GDM1 (cell line): ENCODE results near the gene PRKAA2.

Experiments used
- DNase-seq: peaks from one replicate; lab custom pipeline; 2025; lab: John Stamatoyannopoulos, UW

PRKAA2 gene

GRCh38 chr1:56654126-56654923, 9.2 kb downstream of the PRKAA2 start:
- no peak for DNase-seq

GRCh38 chr1:56655991-56656613, 11.0 kb downstream of the PRKAA2 start:
- no peak for DNase-seq

GRCh38 chr1:56658254-56658653, 13.1 kb downstream of the PRKAA2 start:
- no peak for DNase-seq

GRCh38 chr1:56660293-56660692, 15.2 kb downstream of the PRKAA2 start:
- no peak for DNase-seq

- no peak for DNase-seq
Observed at GRCh38 chr1:56663846-56664245, 18.7 kb downstream of the PRKAA2 start.

GRCh38 chr1:56665384-56665783, 20.3 kb downstream of the PRKAA2 start:
- DNase-seq: no peak

- DNase-seq: no peak
Observed at GRCh38 chr1:56666112-56666608, 21.0 kb downstream of the PRKAA2 start.

GRCh38 chr1:56670350-56670749, 25.2 kb downstream of the PRKAA2 start:
- DNase-seq: no peak

GRCh38 chr1:56671085-56671484, 26.0 kb downstream of the PRKAA2 start:
- no peak for DNase-seq

- no peak for DNase-seq
Observed at GRCh38 chr1:56671542-56671941, 26.4 kb downstream of the PRKAA2 start.

- no peak for DNase-seq
Observed at GRCh38 chr1:56672579-56672978, 27.5 kb downstream of the PRKAA2 start.

- no peak for DNase-seq
Observed at GRCh38 chr1:56675763-56676162, 30.6 kb downstream of the PRKAA2 start.

- DNase-seq: no peak
Observed at GRCh38 chr1:56676571-56677035, 31.5 kb downstream of the PRKAA2 start.

- no peak for DNase-seq
Observed at GRCh38 chr1:56683569-56683968, 38.5 kb downstream of the PRKAA2 start.

- no peak for DNase-seq
Observed at GRCh38 chr1:56686169-56686568, 41.1 kb downstream of the PRKAA2 start.

GRCh38 chr1:56688522-56689026, 43.5 kb downstream of the PRKAA2 start:
- DNase-seq: no peak

GRCh38 chr1:56696663-56697062, 51.5 kb downstream of the PRKAA2 start:
- DNase-seq: no peak

GRCh38 chr1:56703747-56704146, 58.6 kb downstream of the PRKAA2 start:
- no peak for DNase-seq

GRCh38 chr1:56707379-56707778, 62.3 kb downstream of the PRKAA2 start:
- DNase-seq: no peak

GRCh38 chr1:56709269-56709880, 64.3 kb downstream of the PRKAA2 start:
- no peak for DNase-seq

GRCh38 chr1:56709995-56710394, 64.9 kb downstream of the PRKAA2 start:
- DNase-seq: no peak

GRCh38 chr1:56710646-56711045, 65.5 kb downstream of the PRKAA2 start:
- DNase-seq: no peak

- no peak for DNase-seq
Observed at GRCh38 chr1:56712150-56712549, 67.0 kb downstream of the PRKAA2 start.
